NCI-H2107 treated with DMSO at 0.1 percent for 48 hours (cell line): ENCODE results near the gene CIAPIN1.

Experiments
- DNase-seq: peaks from one replicate; lab custom pipeline; 2025; ENCODE audit not compliant: unreplicated experiment; lab: John Stamatoyannopoulos, UW

CIAPIN1 gene

DNA sequence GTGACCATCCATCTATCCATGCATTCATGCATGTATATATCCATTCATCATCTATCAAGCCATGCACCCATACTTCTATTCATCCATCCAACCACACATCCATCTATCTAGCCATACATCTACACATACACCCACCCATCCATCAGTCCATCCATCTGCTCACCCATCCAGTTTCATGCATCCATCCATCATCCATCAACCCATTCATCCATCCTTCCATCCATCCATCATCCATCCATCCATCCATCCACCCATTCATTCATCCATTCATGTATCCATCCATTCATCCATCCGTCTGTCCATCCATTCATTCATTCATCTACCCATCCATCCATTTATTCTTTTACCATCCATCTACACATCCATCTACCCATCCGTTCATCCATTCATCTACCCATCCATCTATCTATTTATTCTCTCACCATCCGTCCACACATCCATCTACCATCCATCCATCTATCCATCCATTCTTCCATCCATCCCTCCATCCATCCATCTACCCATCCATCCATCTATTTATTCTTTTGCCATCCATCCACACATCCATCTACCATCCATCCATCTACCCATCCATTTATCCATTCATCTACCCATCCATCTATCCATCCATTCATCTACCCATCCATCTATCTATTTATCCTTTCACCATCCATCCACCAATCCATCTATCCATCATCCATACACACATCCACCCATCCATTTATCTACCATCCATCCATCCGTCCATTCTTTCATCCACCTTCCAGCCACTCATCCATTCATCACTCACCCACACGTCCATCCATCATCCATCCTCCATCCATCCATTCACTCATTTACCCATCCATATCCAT is 39.4 kb downstream of the CIAPIN1 start:
- DNase-seq = no peak

DNA sequence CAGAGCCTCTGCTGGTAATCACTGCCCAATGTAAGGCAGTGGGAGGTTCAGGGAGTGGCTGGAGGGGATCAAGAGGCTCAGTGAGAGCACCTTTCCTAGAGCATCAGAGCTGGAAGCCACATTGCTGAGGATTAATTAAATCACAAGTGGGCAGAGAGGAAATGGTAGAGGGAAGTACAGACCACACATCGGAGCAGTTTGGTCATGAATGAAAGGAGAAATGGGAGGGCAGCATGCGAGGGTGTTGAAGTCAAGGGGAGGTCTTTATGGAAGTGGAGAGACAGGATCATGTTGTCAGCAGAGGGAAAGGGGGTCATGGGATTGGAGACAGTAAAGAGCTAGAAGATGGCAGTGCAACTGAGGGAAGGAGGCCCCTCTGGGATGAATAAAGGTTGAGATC is 40.3 kb downstream of the CIAPIN1 start:
- DNase-seq = no peak

GRCh38 chr16:57405097-57405496 is 42.1 kb downstream of the CIAPIN1 start:
- no peak for DNase-seq

- DNase-seq = no peak
Measured at GRCh38 chr16:57403965-57404817, 43.0 kb downstream of the CIAPIN1 start, which contains the start of gene CCL17. TSS of gene CCL17 (plus strand) at chr16:57404767. CDS start at chr16:57413933, 9,166 bp downstream.

DNA sequence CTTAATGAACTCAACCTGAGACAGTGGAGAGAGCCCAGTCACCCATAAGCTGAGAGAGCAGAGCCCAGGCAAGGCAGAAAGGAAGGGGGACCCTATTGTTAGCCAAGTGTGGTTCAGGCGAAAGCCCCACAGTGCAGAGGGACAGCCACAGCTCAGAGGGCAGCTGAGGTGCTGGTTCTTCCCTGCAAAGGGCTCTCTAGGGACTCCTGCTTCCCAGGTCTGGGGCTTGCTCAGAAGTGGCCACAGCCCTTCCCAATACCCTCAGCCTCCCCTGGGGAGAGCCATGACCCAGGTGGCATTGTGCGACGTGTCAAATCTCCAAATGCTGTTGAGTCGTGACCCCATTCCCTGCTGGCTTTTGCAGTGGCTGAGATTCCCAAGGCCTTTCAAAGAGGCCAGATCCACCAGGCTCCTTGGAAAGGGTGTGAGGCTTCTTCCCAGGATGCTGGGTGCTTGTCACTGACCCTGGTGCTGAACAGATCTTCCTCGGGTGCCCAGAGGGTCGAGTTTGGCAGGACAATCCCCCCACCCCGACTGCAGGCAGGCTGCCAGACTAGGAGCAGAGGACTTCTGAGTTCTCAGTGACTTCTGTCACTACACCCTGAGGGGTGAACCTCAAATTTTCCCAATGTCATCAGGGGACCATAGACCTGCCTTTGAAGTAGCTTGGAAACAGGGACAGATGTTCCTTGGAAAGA is 45.1 kb downstream of the CIAPIN1 start:
- no peak for DNase-seq

DNA sequence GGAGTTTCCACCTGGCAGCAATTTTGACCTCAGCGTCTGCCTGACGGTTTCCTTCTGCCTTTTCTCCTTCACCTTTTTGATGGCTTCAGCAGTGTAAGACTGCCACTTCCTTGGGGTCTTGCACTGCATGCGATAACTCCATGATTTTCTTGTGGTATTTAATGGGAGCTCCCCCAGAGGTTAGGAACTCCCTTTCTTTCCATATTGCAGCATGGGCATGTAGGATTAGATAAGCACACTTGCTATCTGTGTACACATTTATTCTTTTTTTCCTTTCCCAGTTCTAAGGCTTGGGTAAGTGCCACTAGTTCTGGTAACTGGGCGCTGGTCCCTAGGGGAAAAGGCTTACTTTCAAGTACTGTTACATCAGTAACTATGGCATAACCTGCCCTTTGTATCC is 49.7 kb downstream of the CIAPIN1 start:
- peak; percentile 81 for DNase-seq

DNA sequence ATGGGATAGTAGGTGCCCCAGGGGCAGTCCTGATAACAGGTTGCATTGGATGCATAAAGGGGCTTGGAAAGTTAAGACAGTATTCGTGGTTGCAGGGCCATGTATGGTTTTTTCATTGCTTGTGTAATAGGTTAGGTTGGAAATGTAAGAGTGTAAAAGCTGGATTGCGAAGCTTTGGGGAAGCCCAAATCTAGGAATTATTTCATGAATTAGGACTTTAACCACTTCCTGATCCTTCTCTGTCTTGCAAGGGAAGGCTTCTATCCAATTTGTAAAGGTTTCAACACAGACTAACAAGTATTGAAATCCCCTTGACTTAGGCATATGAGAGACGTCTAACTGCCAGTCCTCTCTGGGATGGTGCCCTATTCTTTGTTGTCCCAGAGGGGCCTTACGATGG is 50.4 kb downstream of the CIAPIN1 start:
- no peak for DNase-seq

DNA sequence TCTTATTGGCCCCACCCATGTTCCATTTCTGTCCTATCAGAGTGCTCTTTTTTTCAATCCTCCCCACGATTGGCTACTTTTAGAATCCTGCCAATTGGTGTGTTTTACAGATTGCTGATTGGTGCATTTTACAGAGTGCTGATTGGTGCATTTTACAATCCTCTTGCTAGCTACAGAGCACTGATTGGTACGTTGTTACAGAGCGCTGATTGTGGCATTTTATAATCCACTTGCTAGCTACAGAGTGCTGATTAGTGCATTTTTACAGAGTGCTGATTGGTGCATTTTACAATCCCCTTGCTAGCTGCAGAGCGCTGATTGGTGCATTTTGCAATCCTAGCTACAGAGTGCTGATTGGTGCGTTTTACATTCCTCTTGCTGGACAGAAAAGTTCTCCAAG is 52.2 kb downstream of the CIAPIN1 start:
- DNase-seq = no peak

GRCh38 chr16:57394444-57394843 is 52.7 kb downstream of the CIAPIN1 start:
- no peak for DNase-seq

DNA sequence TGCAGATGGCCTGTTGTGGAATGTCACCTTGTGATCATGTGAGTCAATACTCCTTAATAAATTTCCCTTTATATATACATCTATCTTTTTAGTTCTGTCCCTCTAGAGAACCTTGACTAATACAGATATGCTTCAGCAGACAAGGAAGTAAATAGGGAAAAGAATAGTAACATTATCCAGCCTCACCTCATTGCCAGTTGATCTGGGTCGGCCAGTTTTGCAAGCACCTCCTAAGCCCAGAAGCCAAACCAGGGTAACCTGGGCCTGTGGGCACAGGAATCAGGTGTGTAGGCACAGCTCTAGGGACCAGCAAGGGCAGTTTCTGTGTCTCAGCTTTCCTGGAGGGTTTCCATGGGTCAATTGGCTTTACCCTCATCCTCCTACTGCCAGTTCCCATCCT is 54.5 kb downstream of the CIAPIN1 start:
- no peak for DNase-seq

- DNase-seq = no peak
Measured at GRCh38 chr16:57391708-57392107, 55.5 kb downstream of the CIAPIN1 start.

DNA sequence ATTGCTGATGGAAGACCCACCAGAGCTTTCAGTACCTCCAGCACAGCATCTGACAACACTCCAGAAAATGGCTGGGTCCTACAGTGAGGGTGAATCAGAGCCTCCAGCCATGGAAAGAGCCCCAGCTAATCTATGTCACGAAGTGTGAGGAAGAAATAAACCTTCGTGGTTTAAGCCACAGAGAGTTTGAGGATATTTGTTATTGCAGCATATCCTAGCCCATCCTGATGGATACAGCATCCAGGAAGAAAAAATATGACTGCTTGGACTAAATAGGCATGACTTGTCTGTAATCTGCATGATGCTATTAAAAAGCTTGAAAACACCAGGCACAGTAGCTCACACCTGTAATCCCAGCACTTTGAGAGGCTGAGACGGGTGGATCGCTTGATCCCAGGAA is 55.9 kb downstream of the CIAPIN1 start:
- no peak for DNase-seq

DNA sequence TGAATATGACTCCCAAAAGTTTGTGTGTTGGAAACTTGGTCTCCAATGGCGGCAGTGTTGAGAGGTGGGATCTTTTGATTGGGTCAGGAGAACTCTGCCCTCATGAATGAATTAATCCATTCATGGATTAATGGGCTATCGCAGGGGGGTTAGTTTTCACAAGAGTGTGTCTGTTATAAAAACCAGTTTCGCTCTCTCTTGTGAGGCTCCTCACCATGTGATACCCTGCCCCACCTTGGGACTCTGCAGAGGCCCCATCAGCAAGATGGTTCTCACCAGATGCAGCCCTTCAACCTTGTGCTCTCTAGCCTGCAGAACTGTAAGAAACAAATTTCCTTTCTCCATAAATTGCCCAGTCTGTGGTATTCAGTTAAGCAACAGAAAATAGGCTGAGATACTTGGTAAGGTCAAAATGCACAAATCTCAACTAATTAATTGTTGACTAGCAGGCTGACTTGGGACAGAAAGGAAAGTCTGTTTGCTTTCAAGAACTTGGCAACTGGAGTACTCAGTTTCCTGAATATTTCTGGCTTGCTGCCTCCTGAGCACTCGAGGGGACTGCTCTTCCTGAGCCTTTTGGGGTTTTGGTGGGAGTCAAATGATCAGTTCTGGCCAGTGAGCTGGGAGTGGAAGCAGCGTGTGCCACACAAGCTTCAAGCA is 56.4 kb downstream of the CIAPIN1 start:
- DNase-seq = no peak

DNA sequence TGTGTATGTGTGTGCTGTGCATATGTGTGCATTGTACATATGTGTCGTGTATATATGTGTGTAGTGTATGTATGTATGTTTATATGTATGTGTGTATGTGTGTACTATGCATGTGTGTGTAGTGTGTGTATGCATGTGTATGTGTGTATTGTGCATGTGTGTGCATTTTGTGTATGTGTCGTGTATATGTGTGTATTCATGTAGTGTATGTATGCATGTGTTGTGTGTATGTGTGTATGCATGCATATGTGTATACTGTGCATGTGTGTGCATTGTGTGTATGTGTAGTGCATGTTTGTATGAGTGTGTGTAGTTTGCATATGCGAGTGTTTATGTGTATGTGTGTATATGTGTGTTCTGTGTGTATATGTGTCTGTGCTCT is 58.1 kb downstream of the CIAPIN1 start:
- no peak for DNase-seq

- no peak for DNase-seq
Measured at GRCh38 chr16:57388359-57389086, 58.7 kb downstream of the CIAPIN1 start.

- DNase-seq = no peak
Measured at GRCh38 chr16:57387598-57388354, 59.4 kb downstream of the CIAPIN1 start.

DNA sequence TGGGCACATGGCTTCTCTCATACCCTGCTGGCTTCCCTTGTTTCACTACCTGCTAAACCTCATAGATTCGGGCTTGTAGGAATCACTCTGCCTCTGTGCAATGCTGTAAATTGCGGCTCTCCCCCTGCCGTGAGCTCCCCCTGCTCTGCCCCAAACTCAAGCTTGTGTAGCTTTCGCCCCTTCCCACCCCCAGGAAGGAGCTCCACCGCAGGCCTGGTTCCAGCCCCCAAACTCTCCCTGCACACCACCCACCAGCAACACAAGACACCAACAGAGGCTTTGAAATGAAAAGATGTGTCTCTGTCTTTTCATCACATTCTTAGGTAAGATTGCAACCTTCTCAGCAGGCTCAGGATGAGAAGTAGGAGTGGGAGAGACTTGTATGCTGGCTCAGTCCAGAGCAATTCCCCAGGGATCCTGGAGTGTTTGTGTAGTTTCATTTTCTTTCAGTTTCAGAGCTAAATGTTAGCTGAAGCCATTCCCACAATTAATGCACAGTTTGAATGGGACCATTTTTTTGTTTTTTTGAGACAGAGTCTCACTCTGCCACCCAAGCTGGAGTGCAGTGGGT is 60.7 kb downstream of the CIAPIN1 start:
- peak; percentile 78 for DNase-seq

DNA sequence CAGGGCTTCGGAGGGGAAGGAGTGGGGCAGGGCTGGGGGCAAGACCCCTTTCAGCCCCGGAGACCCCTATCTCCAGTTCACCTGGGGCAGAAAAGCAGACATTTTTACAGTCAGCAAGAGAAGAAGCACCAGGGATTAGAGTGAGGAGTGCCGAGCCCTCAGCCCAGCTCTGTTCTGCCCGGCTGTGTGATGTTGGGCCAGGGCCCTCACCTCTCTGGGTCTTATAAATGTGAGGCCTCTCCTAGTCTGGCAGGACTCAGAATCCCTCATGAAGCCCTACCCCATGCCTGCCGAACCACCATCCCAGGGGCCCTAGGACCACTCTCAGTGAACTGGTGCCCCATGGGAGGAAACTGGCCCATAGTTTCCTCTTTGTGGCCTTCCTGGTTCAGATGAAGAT is 62.1 kb downstream of the CIAPIN1 start:
- DNase-seq = no peak
